Measurements from ENCODE around the gene IL1RAPL2.

GRCh38 chrX:105120463-105120862 lies 554.5 kb downstream of the IL1RAPL2 start:
- TF ChIP-seq POLR2A (IDR thresholded peaks at IDR 0.05) = no peak
- TF ChIP-seq CTCF (IDR thresholded peaks at IDR 0.05) = no peak
